CD4-positive, alpha-beta T cell (primary cell): ENCODE measurements around the gene RGS14. TPM values are rescaled to one million over a fixed set of nuclear protein-coding genes. Genes with fewer than 3 reads are reported as not detected.

Experiments
- ATAC-seq: fragments of 200-7000 bp; cut with Tn5 transposase; one replicate; pipeline ENCODE4 v1.10.0; 2022; ENCODE audit warnings: mild to moderate bottlenecking; ENCODE audit not compliant: poor library complexity
- CTCF ChIA-PET: fragments of 350-600 bp; sonication (Branson Sonifier 250); formaldehyde crosslinking; loops from one replicate; lab custom pipeline; 2021; ENCODE audit warnings: antibody characterized with exemption, inconsistent platforms; lab: Charles Lee
- POLR2A ChIA-PET: fragments of 350-600 bp; sonication (Branson Sonifier 250); formaldehyde crosslinking; loops from one replicate; lab custom pipeline; 2021; ENCODE audit warnings: antibody characterized with exemption, inconsistent platforms; lab: Charles Lee
- DNase-seq, 14 experiments: peaks; one replicate each; pipeline ENCODE4 v3.0.0-alpha.2; 2013 to 2020; ENCODE audit warnings: mixed read lengths in 2 of 14
- H3K27ac ChIP-seq, 2 donors: one replicate each; pipeline versions ENCODE4 v1.5.1 to v1.7.0; 2013; ENCODE audit warnings: low read length in 2 of 2, low read depth in 1 of 2, mild to moderate bottlenecking in 1 of 2
- H3K27me3 ChIP-seq, 2 experiments: 1 replicate in 1 of 2; 2 replicates in 1 of 2; pipeline versions ENCODE4 v1.6.1 to v1.7.0; 2013; ENCODE audit warnings: low read length in 2 of 2, control low read depth in 1 of 2, mild to moderate bottlenecking in 1 of 2, moderate library complexity in 1 of 2; ENCODE audit not compliant: insufficient read depth in 2 of 2, control insufficient read depth in 1 of 2
- H3K36me3 ChIP-seq: one replicate; pipeline ENCODE4 v1.6.1; 2013; ENCODE audit warnings: low read length, control low read depth; ENCODE audit not compliant: insufficient read depth
- H3K4me1 ChIP-seq: one replicate; pipeline ENCODE4 v1.6.1; 2013; ENCODE audit warnings: low read length, control low read depth; ENCODE audit not compliant: insufficient read depth
- H3K4me3 ChIP-seq: one replicate; pipeline ENCODE4 v1.5.1; 2013; ENCODE audit warnings: mild to moderate bottlenecking, low read length, moderate library complexity
- H3K9me3 ChIP-seq, 2 experiments: 1 replicate in 1 of 2; 2 replicates in 1 of 2; pipeline versions ENCODE4 v1.6.1 to v1.7.0; 2013; ENCODE audit warnings: low read length in 2 of 2, mild to moderate bottlenecking in 2 of 2, control low read depth in 1 of 2, moderate library complexity in 1 of 2; ENCODE audit not compliant: control insufficient read depth in 1 of 2, insufficient read depth in 1 of 2
- H3K27ac Mint-ChIP-seq: one replicate; pipeline ENCODE4 v1.8.0; 2020; ENCODE audit warnings: mixed read lengths
- H3K27me3 Mint-ChIP-seq: one replicate; pipeline ENCODE4 v1.8.0; 2021; ENCODE audit warnings: mixed read lengths
- H3K36me3 Mint-ChIP-seq: one replicate; pipeline ENCODE4 v1.8.0; 2021; ENCODE audit warnings: low read depth, mixed read lengths
- H3K4me1 Mint-ChIP-seq: one replicate; pipeline ENCODE4 v1.8.0; 2021; ENCODE audit warnings: low read depth, mixed read lengths
- H3K4me3 Mint-ChIP-seq: one replicate; pipeline ENCODE4 v1.8.0; 2020; ENCODE audit warnings: mild to moderate bottlenecking, mixed read lengths
- H3K9me3 Mint-ChIP-seq: one replicate; pipeline ENCODE4 v1.8.0; 2020; ENCODE audit warnings: mixed read lengths
- intact Hi-C, 2 experiments: fragments of 100-400 bp; cut with DNase I in 1 of 2; cut with micrococcal nuclease in 1 of 2; formaldehyde crosslinking; loops; one replicate each; pipeline versions ENCODE4 v1.15.1 to v1.9.0; 2023 to 2025; cut with DNase I, micrococcal nuclease
- total RNA-seq, 174 experiments: library from RNA in 2 of 174; stranded (reverse) in 2 of 174; gene quantifications; one replicate each; pipeline ENCODE4 v1.2.3 and lab custom pipeline; 2021 to 2026
- TF ChIP-seq, protein P1 (sequence below): fragments of 200-600 bp; IDR thresholded peaks from one replicate; pipeline ENCODE4 v1.8.0; 2022; ENCODE audit warnings: antibody characterized with exemption, mild to moderate bottlenecking

The RGS14 gene
- total RNA-seq, 2 experiments from 2014 or later = 34.7 to 35.3 TPM

DNA sequence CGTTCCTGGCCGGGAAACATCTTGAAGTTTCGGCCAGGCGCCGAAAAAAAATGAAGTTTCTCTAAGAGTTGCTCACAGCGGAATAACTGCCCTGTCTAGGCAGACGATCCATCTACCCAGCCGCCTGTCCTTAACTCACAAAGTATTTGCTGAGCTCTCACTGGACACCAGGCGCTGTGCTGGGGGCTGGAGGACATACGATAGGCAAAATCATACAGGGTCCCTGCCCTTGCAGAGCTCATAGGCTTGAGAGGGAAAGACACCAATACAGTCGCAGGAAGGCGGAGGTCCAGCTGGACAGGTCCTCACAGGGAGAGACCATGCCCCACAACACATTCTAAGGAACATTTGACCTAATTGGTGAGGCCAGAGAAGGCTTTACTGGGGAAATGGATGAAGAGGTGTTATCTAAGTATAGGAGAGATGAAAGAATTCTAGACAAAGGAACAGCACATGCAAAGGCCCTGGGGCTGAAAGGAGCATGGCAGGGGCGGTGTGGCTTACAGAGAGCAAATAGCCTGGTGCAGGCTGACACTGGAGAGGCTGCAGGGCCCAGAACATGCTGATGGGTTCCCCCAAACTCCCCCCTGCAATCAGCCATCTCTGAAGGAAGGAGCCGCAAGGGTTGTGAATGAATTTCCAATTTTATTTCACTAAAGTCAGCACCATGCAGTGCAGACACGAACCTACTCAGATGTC is 44.0 kb upstream of the RGS14 start:
- H3K9me3 ChIP-seq = no peaks in the 10 kb centered on the region
- H3K27me3 ChIP-seq = peaks cover 0 to 3% of the 10 kb centered on the region in 2 experiments
- TF ChIP-seq, protein P1, sequence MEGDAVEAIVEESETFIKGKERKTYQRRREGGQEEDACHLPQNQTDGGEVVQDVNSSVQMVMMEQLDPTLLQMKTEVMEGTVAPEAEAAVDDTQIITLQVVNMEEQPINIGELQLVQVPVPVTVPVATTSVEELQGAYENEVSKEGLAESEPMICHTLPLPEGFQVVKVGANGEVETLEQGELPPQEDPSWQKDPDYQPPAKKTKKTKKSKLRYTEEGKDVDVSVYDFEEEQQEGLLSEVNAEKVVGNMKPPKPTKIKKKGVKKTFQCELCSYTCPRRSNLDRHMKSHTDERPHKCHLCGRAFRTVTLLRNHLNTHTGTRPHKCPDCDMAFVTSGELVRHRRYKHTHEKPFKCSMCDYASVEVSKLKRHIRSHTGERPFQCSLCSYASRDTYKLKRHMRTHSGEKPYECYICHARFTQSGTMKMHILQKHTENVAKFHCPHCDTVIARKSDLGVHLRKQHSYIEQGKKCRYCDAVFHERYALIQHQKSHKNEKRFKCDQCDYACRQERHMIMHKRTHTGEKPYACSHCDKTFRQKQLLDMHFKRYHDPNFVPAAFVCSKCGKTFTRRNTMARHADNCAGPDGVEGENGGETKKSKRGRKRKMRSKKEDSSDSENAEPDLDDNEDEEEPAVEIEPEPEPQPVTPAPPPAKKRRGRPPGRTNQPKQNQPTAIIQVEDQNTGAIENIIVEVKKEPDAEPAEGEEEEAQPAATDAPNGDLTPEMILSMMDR = no peak
- DNase-seq (no peak), ATAC-seq (no peak)
- H3K4me1 Mint-ChIP-seq = peaks cover 45% of the 10 kb centered on the region
- peaks cover 6% of the 10 kb centered on the region for H3K27me3 Mint-ChIP-seq
- H3K36me3 Mint-ChIP-seq = peaks cover 4% of the 10 kb centered on the region
- peaks cover 2% of the 10 kb centered on the region for H3K36me3 ChIP-seq
- POLR2A ChIA-PET = interaction anchor here (1.2 to 1.5 kb wide), 2 partner anchors 10 to 89 kb away, joined by 4 read pairs; partner anchors contain the start of genes PRELID1 and RAB24
- H3K4me1 ChIP-seq = peaks cover 51% of the 10 kb centered on the region
- no peak overlapping the region for H3K27ac Mint-ChIP-seq
- H3K4me3 ChIP-seq = no peak overlapping the region
- intact Hi-C loops = loop anchor here (5.0 to 10.0 kb wide), 4 partner anchors 44 to 204 kb away; partner anchors contain the start of genes DDX41 (in 1 of the 2) and RGS14 (in 1 of the 2)
- CTCF ChIA-PET = interaction anchor here (1.2 to 1.6 kb wide), 2 partner anchors 76 to 77 kb away, joined by 4 read pairs; no protein-coding TSS in a partner anchor
- no peak overlapping the region for H3K4me3 Mint-ChIP-seq
- H3K9me3 Mint-ChIP-seq = no peaks in the 10 kb centered on the region
- H3K27ac ChIP-seq = no peak overlapping the region

DNA sequence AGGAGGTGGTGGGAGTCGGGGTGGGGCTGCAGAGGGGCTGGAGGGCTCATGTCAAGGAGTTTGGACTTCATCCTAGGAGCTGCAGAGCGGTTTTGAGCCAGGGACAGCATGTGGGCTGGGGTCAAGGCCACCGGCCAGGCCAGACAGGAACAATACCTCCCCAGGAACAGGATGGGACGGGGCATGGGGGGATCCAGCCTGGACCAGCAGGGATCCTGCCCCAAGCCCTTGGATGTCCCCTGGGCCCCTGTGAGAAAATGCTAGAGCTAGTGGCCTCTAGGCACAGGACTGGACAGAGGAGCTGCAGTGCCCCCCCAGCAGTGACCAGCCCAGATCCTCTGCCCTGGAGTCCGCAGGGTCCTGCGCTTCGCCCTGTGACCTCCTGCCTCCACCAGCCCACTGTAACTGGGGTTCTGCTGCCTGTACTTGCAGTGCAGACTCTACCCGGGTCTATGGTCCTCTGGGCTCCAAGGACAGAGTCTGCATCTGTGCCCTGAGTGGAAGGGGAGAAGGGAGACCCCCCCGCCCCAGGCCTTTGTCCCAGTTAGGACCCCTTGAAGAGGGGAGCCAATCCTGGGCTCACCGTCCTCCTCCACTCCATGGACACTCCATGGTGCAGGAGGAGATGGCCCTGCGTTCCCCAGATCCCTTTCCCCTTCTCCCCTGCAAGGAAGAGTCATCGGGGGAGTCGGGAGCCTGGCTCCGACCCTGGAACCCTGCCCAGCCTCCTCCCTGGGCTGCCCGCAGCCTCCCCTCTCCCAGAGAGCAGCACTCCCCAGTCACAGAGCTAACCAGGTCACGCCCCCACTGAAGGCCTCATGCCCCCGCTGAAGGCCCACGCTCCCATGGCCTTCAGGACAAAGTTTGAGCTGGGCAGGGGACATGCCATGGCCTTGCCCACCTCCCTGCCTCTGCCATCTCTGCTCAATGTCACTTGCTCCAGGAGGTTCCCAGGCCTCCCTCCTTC is 43.1 kb upstream of the RGS14 start:
- peaks cover 43% of the 10 kb centered on the region for H3K4me1 ChIP-seq
- H3K27ac ChIP-seq = no peak overlapping the region
- Mint-ChIP-seq H3K9me3 (no peaks in the 10 kb centered on the region), H3K27ac (no peak overlapping the region), H3K4me1 (peaks cover 43% of the 10 kb centered on the region), H3K4me3 (no peak overlapping the region), H3K36me3 (peaks cover 9% of the 10 kb centered on the region), H3K27me3 (peaks cover 6% of the 10 kb centered on the region)
- H3K4me3 ChIP-seq = no peak overlapping the region
- TF ChIP-seq, protein P1 = no peak
- intact Hi-C loops = loop anchor here (5.0 to 10.0 kb wide), 5 partner anchors 43 to 203 kb away; partner anchors contain the start of genes DDX41 (in 1 of the 2) and RGS14 (in 1 of the 2)
- peaks cover 2% of the 10 kb centered on the region for H3K36me3 ChIP-seq
- POLR2A ChIA-PET = no interaction called here
- CTCF ChIA-PET = interaction anchor here (1.1 kb wide), 1 partner anchor 141 kb away, joined by 3 read pairs; no protein-coding TSS in a partner anchor
- H3K9me3 ChIP-seq = no peaks in the 10 kb centered on the region
- no peak for ATAC-seq
- DNase-seq = no peak
- H3K27me3 ChIP-seq = peaks cover 0 to 3% of the 10 kb centered on the region in 2 experiments

DNA sequence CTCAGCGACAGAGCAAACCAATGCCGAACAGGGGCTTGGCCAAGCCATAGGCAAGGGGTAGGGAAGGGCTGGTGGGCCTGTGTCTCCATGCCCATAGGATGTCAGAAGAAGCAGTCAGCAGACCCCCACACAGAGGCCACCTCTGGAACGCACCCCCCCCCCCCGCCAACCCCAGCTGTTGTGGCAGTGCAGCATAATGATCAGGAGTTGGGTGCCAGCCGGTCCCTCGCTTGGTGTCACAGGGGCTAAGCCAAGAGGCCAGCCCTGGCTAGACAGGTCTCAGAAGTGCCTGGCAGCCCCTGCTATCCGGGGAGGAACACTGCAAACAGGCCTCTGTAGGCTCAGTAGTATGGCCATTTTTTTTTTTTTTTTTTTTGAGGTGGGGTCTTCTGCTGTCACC is 42.3 kb upstream of the RGS14 start:
- ATAC-seq (no peak), DNase-seq (no peak)
- ChIA-PET CTCF (interaction anchor here (1.1 to 1.5 kb wide), 2 partner anchors 12 to 140 kb away, joined by 3 to 4 read pairs; partner anchors contain the start of genes PRELID1 and RAB24), POLR2A (no interaction called here)
- peaks cover 0 to 4% of the 10 kb centered on the region in 2 experiments for H3K9me3 ChIP-seq
- peaks cover 46% of the 10 kb centered on the region for H3K4me1 Mint-ChIP-seq
- H3K27ac ChIP-seq = no peak overlapping the region
- H3K4me3 ChIP-seq = no peak overlapping the region
- H3K9me3 Mint-ChIP-seq = no peaks in the 10 kb centered on the region
- peaks cover 6% of the 10 kb centered on the region for H3K27me3 Mint-ChIP-seq
- H3K36me3 Mint-ChIP-seq = peaks cover 11% of the 10 kb centered on the region
- H3K4me3 Mint-ChIP-seq = no peak overlapping the region
- peaks cover 42% of the 10 kb centered on the region for H3K4me1 ChIP-seq
- intact Hi-C loops = loop anchor here in 1 of 2 experiments (5.0 to 10.0 kb wide), 2 partner anchors 142 to 201 kb away; no protein-coding TSS in a partner anchor
- TF ChIP-seq, protein P1 = no peak
- peaks cover 0 to under 1% of the 10 kb centered on the region in 2 experiments for H3K27me3 ChIP-seq
- H3K27ac Mint-ChIP-seq = no peak overlapping the region
- peaks cover 2% of the 10 kb centered on the region for H3K36me3 ChIP-seq
